ENCODE measurements around the gene RABAC1.
A peak's percentile ranks its signal among the peaks of the same experiment; 100 is the strongest.

Gene RABAC1

DNA sequence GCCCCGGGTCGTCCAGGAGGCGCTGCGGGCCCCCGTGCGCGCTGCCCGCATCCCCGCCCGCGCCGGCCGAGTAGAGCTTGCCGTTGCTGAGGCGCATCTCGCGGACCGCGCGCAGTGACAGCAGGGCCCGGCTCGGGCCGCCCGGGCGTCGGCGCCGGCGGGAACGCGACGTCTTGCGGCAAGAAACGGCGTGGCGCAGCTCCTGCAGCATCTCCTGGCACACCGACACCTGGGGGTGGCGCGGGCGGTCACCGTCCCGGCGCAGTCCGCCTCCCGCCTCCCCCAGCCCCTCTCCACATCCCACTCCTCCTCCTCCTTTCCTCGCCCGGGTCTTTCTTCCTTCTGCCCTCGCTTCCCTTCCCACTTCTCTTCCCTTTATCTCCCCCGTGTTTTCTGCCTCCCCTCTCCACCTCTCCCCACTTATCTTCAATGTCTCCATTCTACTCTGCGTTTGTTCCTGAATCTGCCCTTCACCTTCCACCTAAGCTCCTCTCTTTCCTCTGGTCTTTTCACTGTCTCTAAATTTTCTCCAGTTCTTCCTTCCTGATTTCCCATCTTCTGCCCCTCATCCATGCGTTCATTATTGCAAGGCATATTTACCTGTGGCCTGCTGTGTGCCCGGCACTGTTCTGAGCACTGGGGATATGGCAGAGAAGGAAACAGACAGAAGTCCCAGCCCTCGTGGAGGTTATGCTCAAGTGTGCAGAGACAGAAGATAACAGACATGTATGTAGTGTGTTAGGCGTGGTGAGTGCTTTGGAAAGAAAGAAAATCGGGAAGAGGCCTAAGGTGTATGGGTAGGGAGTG is 40.2 kb upstream of the RABAC1 start:
- Mint-ChIP-seq H3K4me3 (peak overlapping the region; percentile 72), H3K36me3 (ENCODE audit: low read depth) (no peaks in the 10 kb centered on the region), H3K27me3 (ENCODE audit: low read depth, poor library complexity) (peaks cover 91% of the 10 kb centered on the region), H3K4me1 (peaks cover 21% of the 10 kb centered on the region), H3K9me3 (no peaks in the 10 kb centered on the region), H3K27ac (no peak overlapping the region)
- TF ChIP-seq, protein P1, sequence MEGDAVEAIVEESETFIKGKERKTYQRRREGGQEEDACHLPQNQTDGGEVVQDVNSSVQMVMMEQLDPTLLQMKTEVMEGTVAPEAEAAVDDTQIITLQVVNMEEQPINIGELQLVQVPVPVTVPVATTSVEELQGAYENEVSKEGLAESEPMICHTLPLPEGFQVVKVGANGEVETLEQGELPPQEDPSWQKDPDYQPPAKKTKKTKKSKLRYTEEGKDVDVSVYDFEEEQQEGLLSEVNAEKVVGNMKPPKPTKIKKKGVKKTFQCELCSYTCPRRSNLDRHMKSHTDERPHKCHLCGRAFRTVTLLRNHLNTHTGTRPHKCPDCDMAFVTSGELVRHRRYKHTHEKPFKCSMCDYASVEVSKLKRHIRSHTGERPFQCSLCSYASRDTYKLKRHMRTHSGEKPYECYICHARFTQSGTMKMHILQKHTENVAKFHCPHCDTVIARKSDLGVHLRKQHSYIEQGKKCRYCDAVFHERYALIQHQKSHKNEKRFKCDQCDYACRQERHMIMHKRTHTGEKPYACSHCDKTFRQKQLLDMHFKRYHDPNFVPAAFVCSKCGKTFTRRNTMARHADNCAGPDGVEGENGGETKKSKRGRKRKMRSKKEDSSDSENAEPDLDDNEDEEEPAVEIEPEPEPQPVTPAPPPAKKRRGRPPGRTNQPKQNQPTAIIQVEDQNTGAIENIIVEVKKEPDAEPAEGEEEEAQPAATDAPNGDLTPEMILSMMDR (IDR thresholded peaks at IDR 0.05), result no peak
- peak; percentile 53 for DNase-seq

- peaks cover 24% of the 10 kb centered on the region for H3K4me1 Mint-ChIP-seq
- TF ChIP-seq, protein P1 (IDR thresholded peaks at IDR 0.05), result peak; percentile 75
- H3K36me3 Mint-ChIP-seq (ENCODE audit: low read depth), result no peaks in the 10 kb centered on the region
- no peak overlapping the region for H3K4me3 Mint-ChIP-seq
- H3K9me3 Mint-ChIP-seq, result no peaks in the 10 kb centered on the region
- H3K27ac Mint-ChIP-seq, result no peak overlapping the region
- DNase-seq, result peak; percentile 85
- peaks cover 88% of the 10 kb centered on the region for H3K27me3 Mint-ChIP-seq (ENCODE audit: low read depth, poor library complexity)
These were observed 39.3 kb upstream of the RABAC1 start for GRCh38 chr19:41998246-41999020.

DNA sequence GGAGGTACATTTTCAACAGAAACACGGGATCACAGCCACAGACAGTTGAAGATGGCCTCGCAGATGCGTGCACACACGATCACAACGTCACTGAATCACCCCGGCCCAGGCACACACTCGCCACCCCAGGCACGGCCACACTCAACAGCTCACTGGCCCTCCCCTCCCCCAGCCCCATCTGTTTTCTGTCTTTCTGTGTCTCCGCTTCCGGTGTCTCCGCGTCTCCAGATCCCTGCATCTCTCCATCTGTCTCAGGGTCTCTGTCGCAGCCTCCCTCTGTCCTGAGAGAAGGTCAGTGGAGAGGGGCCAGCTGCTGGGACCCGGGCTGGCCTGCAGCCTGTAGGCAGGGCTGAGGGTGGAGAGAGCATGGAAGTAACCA is 38.7 kb upstream of the RABAC1 start:
- TF ChIP-seq, protein P1 (IDR thresholded peaks at IDR 0.05), result no peak
- Mint-ChIP-seq H3K4me3 (no peak overlapping the region), H3K4me1 (peaks cover 27% of the 10 kb centered on the region), H3K27ac (no peak overlapping the region), H3K9me3 (no peaks in the 10 kb centered on the region), H3K36me3 (ENCODE audit: low read depth) (no peaks in the 10 kb centered on the region), H3K27me3 (ENCODE audit: low read depth, poor library complexity) (peaks cover 92% of the 10 kb centered on the region)
- DNase-seq, result no peak

GRCh38 chr19:41997121-41997850 is 38.2 kb upstream of the RABAC1 start:
- H3K27me3 Mint-ChIP-seq (ENCODE audit: low read depth, poor library complexity), result peaks cover 93% of the 10 kb centered on the region
- no peak overlapping the region for H3K27ac Mint-ChIP-seq

GRCh38 chr19:41995959-41996797 is 37.1 kb upstream of the RABAC1 start:
- H3K27me3 Mint-ChIP-seq (ENCODE audit: low read depth, poor library complexity), result peaks cover 85% of the 10 kb centered on the region
- H3K27ac Mint-ChIP-seq, result no peak overlapping the region
- no peak overlapping the region for H3K4me3 Mint-ChIP-seq
- TF ChIP-seq, protein P1 (IDR thresholded peaks at IDR 0.05), result no peak
- no peaks in the 10 kb centered on the region for H3K9me3 Mint-ChIP-seq
- H3K36me3 Mint-ChIP-seq (ENCODE audit: low read depth), result no peaks in the 10 kb centered on the region
- peaks cover 31% of the 10 kb centered on the region for H3K4me1 Mint-ChIP-seq
- DNase-seq, result peak; percentile 44

More at GRCh38 chr19:41997121-41997850, 38.2 kb upstream of the RABAC1 start:
- Mint-ChIP-seq H3K9me3 (no peaks in the 10 kb centered on the region), H3K4me1 (peaks cover 31% of the 10 kb centered on the region), H3K4me3 (peak overlapping the region; percentile 60), H3K36me3 (ENCODE audit: low read depth) (no peaks in the 10 kb centered on the region)
- TF ChIP-seq, protein P1 (IDR thresholded peaks at IDR 0.05), result no peak
- DNase-seq, result peak; percentile 89

All from nephron progenitor cell (in vitro differentiated cells).